Keratinocyte (primary cell): ENCODE measurements around the gene DYNC1I1.

ENCODE experiments used
- EZH2 ChIP-seq: IDR thresholded peaks from one replicate; pipeline ENCODE4 v1.6.1; 2012; ENCODE audit warnings: inconsistent platforms, mild to moderate bottlenecking, low read length, moderate library complexity
- TF ChIP-seq, protein P1 (sequence below), 3 experiments: IDR thresholded peaks in 1 of 3; conservative IDR thresholded peaks in 1 of 3; optimal IDR thresholded peaks in 1 of 3; 2 replicates in 2 of 3; 3 replicates in 1 of 3; pipeline versions ENCODE3 to v1.5.1; 2011; ENCODE audit warnings: low read length in 3 of 3, mild to moderate bottlenecking in 3 of 3, moderate library complexity in 2 of 3, control low read depth in 1 of 3, inconsistent platforms in 1 of 3; ENCODE audit not compliant: insufficient read depth in 2 of 3; ENCODE audit errors: extremely low read depth in 1 of 3

DNA sequence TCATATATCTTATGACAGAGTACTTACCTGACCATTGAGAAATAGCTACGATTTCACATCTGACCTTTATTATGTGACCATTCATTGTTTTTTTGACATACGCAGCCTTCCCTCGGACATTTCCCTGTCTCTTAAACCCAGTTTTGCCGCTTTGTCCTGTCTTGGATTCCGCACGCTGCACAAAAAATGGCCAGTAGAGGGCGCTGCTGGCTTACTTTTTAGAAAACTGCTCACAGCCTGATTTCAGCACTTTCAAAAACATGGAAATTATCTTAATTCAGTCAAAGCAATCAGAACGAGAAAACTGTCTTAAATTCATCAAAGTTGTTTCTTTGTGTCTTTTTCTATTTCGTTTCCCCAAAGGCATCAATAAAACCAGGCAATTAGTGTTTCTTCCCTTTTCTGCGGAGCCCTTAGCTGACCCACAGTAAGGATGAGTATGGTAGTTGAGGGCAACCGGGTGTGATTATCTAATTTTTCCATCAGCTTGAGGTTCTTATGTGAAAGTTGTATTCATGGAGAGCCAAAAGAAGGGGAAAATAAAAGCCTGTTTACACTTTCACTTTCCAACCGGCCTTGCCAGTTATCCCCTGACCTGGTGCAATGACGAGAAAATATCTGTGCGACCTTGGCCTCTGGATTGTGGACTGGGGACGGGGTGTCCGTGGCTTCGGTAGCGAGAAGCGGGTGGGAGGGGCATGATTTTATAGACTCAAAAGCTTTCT, 144.4 kb downstream of the DYNC1I1 start:
- TF ChIP-seq, protein P1, sequence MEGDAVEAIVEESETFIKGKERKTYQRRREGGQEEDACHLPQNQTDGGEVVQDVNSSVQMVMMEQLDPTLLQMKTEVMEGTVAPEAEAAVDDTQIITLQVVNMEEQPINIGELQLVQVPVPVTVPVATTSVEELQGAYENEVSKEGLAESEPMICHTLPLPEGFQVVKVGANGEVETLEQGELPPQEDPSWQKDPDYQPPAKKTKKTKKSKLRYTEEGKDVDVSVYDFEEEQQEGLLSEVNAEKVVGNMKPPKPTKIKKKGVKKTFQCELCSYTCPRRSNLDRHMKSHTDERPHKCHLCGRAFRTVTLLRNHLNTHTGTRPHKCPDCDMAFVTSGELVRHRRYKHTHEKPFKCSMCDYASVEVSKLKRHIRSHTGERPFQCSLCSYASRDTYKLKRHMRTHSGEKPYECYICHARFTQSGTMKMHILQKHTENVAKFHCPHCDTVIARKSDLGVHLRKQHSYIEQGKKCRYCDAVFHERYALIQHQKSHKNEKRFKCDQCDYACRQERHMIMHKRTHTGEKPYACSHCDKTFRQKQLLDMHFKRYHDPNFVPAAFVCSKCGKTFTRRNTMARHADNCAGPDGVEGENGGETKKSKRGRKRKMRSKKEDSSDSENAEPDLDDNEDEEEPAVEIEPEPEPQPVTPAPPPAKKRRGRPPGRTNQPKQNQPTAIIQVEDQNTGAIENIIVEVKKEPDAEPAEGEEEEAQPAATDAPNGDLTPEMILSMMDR (optimal IDR thresholded peaks at IDR 0.05 in 1 of 3, IDR thresholded peaks at IDR 0.05 in 1 of 3, conservative IDR thresholded peaks at IDR 0.05 in 1 of 3; ENCODE audit: extremely low read depth in 1 of 3, insufficient read depth in 2 of 3, low read length in 3 of 3), result peak; percentile 69 to 85 (median 72)
- TF ChIP-seq EZH2, result no peak
